CD1c-positive myeloid dendritic cell (primary cell): ENCODE measurements around the gene AGBL1.

Experiments
- DNase-seq: peaks from one replicate; pipeline ENCODE4 v3.0.0-alpha.2; 2016; ENCODE audit errors: extremely low spot score

Gene AGBL1

DNA sequence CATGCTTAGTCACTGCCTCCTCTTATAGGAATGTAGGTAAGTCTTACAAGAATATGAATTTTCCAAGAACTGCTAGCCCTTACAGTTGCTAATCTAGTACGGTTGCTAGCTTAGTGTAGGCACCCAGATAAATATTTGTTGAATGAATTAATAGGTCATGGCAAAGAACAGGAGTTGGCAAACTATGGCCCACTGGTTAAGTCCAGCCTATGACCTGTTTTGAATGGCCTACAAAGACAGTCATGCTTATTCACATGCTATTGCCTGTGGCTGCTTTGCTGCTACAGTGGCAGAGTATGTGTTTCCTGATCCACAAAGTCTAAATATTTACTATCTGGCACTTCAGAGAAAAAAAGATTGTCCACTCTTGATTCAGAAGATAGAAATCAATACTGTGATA lies 631.8 kb downstream of the AGBL1 start:
- no peak for DNase-seq

GRCh38 chr15:86714241-86714640 lies 634.6 kb downstream of the AGBL1 start:
- DNase-seq = no peak

DNA sequence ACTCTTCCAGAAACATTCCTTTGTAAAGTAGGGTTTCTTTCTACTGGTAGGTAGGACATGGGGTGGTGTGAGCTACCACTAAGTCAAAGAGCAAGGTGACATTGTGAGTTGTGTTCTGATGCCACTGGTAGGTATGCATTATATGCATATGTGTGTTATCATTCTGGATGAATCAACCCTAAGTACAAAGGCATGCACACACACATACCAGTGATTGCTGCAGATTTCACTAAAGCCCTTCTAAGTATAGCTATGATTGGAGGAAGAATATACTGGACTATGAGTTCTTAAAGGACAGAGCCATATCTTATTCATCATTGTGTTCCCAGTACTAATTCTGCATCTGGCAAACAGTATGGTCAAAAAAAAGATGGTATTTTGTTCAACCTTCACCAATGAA lies 646.0 kb downstream of the AGBL1 start:
- DNase-seq = no peak

DNA sequence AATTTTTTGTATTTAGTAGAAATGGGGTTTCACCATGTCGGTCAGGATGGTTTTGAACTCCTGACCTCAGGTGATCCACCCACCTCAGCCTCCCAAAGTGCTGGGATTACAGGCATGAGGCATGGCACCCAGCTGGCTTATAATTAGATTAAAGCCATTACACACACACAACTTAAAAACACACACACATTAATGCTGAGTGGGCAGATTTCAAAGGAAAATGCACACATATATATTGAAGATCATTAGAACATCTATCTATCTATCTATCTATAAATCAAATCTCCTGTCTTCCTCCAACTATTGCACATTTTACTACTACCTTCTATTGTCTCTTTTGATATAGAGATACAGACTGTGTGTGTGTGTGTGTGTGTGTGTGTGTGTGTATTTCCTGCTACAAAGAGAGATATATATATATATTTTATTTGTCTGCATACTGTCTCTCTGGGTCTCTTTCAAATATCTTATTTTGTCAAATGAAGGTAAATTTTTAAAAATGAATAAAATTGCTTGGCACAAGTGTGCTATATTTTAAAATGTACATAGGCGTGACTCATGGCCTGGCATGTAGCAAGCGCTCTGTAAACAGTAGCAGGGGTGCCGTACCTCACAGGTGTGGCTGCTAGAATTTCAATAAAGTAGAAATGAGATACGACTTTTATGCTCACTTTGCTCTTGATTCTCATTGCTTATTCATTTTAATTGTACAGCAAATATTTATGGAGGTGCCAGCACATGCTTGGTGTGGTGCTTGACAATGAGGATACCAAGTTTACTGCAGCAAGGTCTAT lies 655.8 kb downstream of the AGBL1 start:
- no peak for DNase-seq

DNA sequence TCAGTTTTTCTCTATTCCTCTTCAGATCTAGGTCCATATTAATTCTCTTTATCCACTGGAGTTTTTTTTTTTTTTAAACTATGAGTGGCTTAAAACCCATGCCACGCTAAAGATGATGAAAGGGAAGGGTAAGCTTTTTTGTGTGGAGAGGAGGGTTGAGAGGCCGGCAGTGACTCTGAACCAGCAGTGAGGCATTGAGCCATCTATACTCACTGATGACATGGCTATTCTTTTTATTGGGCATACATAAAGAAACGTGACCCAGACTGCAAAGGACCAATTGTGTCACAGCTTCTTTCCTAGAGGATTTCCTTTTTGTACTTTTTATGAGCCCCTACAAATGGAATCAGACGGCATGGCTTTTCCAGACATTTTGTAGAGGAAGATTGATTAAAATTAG lies 662.2 kb downstream of the AGBL1 start:
- DNase-seq = no peak

- DNase-seq = peak; percentile 31
These were observed 663.7 kb downstream of the AGBL1 start for GRCh38 chr15:86743283-86743903.

GRCh38 chr15:86744198-86744780 lies 664.6 kb downstream of the AGBL1 start:
- DNase-seq = no peak

GRCh38 chr15:86751116-86751515 lies 671.4 kb downstream of the AGBL1 start:
- no peak for DNase-seq

DNA sequence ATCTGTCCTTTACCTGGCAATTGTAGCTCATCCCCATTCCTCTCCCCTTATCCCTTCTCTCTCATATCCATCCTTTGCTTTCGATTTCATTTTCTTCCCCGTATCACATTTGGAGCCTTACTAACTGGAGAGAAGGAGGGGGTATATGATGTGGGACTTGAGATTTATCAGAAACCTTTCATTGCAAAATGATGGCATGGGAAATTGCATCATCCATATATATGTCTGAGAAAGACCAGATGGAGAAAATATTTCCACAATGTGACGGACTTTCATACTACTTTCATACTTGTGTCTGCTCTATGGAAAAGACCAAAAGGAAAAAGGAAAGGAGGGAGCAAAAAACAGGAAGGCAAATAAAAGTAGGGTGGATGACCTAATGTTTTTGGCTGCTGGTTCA lies 675.2 kb downstream of the AGBL1 start:
- no peak for DNase-seq

GRCh38 chr15:86756688-86757087 lies 677.0 kb downstream of the AGBL1 start:
- DNase-seq = no peak

GRCh38 chr15:86759800-86760523 lies 680.3 kb downstream of the AGBL1 start:
- no peak for DNase-seq

DNA sequence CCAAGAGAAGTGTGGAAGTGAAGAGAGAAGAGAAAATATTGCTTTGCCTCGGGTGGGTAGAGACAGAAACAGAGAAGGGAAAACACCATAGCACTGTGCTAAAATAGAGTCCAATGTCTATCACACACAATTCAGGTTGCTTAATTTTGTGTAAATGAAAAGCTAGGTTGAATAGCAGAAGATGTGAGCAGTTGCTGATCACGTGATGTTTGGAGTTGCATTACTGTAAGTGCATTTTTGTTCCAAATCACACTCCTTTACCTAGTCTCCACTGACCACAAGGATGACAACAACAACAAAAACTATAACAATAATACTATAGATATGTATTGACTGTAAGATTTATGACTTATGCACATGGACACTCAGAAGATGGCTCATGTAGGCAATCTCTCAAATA lies 683.2 kb downstream of the AGBL1 start:
- DNase-seq = no peak

DNA sequence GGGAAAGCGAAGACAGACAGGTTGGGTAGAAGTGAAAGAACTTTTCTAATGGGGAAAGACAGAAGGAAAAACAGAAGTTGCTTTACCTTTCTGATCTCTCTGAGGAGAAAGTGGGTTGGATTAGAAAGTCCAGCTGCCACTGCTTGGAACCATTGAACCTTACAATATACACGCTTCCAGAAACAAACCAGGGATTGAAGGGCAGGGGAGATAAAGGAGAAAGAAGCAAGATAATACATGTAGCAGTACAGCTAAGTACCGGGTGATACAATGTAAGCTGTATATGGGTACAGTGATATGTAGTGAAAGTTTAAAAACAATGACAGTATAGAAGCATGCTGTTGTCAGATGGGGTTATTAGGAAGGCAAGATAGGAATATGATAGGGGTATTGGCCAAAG lies 684.4 kb downstream of the AGBL1 start:
- DNase-seq = no peak

- DNase-seq = no peak
These were observed 685.6 kb downstream of the AGBL1 start for GRCh38 chr15:86765281-86765680.

DNA sequence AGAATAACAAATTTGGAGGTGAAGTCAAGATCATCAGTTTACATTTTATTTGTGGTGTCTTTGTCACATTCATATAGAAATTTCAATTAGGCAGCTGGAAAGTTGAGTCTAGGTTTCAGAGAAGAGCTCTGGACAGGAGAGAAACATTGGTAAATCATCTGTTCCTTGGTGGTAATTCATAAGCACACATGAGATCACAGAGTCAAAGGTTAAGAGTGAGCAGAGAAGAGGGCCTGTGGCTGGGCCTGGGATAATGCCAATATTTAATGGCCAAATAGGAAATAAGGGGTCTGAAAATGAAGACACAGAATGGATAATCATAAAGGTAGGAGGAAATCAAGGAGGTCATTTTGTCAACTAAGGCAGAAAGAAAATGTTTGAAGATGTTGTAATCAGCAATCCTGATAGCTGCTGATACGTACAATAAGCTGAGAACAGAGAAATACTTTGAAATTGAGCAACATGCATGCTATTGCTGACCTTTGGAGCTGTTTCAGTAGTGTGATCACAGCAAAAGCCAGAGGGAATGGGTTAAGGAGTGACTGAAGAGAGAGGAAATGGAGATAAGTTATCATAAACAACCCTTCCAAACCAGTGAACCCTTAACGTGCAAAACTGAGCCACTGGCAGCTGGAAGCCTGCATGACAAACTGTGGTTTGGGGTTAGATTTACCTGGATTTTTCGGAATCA lies 692.8 kb downstream of the AGBL1 start:
- no peak for DNase-seq

GRCh38 chr15:86773736-86774135 lies 694.1 kb downstream of the AGBL1 start:
- DNase-seq = no peak

- DNase-seq = no peak
These were observed 696.5 kb downstream of the AGBL1 start for GRCh38 chr15:86776145-86776544.

DNA sequence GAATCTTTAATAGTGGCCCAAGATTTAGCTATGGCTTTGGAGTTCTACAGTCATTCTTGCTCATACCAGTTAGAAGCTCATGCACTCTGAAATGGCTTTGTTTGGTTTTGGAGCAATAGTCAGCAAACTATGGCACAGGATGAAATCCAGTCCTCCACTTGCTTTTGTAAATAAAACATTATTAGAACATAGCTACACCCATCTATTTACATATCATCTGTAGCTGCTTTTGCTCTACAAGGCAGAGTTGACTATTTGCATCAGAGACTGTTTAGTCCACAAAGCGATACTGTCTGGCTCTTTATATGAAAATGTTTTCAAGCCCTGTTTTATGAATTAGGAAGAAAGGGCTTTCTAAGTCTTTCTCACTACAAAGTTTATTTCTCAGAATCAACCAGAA lies 716.9 kb downstream of the AGBL1 start:
- DNase-seq = no peak

DNA sequence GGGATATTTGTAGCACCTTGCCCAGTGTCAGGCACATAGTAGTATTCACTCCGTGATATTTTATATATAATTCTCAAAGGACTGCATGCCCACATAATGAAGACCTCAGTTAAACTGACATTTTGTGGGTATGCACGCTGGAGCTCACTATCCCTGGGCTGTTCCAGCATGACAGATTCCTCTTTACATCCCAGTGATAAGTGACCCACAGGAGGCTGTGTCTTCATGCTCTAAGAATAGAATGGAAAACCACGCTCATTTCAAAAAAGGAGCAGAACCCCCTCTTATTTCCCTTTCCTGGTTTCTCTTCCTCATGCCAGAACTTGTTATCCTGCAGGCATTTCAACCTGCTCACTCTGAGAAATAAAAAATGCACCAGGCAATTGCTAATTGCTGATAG lies 717.5 kb downstream of the AGBL1 start:
- no peak for DNase-seq

DNA sequence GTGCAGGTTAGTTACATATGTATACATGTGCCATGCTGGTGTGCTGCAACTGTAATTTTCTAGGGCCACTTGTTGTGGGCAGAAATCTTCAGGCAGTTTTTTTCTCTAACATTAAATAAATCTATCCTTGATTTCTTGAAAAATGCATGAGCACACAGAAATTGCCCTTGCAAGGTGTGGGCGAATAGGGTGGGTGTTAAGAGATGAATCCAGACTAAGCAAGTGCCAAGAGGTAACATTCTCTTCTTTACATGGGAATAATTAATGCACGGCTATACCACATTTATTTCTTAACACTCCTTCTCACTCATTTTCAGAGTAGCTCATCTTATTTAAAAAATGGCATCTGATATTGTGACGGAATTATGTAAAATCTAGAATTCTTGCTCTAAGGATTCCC lies 719.6 kb downstream of the AGBL1 start:
- DNase-seq = no peak

DNA sequence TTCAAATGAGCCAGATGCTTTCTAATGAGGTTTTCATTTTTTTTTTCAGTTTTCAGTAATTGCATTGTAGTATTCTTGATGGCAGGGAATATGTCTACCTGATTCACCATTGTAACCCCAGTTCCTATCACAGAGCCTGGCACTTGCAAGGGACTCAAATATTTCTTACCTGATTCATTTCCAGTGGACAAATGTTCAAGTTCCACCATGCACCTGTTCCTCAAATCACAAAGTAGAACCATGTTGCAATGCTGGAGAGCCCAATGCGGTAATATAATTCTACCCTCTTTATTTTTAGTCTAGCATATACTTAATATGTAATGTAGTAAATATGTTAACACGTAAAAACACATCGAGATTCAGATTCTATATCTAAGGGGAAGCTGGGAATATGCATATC lies 722.6 kb downstream of the AGBL1 start:
- no peak for DNase-seq

DNA sequence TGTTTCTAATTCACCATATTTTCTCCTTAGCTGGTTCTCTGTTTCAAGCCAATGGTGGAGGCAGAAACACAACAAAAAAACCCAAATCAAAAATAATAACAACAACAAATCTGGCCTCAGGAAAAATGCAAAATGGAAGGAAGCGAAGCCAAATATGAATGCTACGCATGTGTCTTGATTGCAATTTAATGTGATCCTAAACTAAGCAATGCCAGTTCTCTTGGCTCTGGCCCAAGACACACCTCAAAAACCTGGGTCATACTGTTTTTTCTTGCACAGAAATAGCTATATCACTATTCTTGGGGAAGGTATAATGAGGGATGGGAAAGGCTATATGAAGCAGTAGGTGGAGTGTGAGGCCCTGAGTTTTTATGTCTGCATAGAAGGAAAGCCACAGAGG lies 724.7 kb downstream of the AGBL1 start:
- DNase-seq = no peak
